ENCODE measurements around the gene BAMBI. TPM values are rescaled to one million over a fixed set of nuclear protein-coding genes. Genes with fewer than 3 reads are reported as not detected.
A peak's percentile ranks its signal among the peaks of the same experiment; 100 is the strongest.

The BAMBI gene
- polyA plus RNA-seq, 3 donors, result 0.08 to 1.3 (median 0.09) TPM

- no peak for TF ChIP-seq CTCF (IDR thresholded peaks at IDR 0.05)
- peaks cover 0 to 6% of the 10 kb centered on the region in 2 donors for H3K9me3 ChIP-seq (replicated peaks in 1 of 2; ENCODE audit: control insufficient read depth in 1 of 2, insufficient read depth in 1 of 2, low read length in 2 of 2)
- H3K27ac ChIP-seq (ENCODE audit: low read depth in 1 of 2, low read length in 2 of 2), result no peak overlapping the region
- peaks cover 3 to 6% of the 10 kb centered on the region in 2 donors for H3K4me1 ChIP-seq (ENCODE audit: control insufficient read depth in 1 of 2, insufficient read depth in 2 of 2, low read length in 2 of 2)
- no peak overlapping the region for H3K9ac ChIP-seq (ENCODE audit: insufficient read depth, low read length, poor library complexity, severe bottlenecking)
- Mint-ChIP-seq H3K27me3 (ENCODE audit: low read depth in 3 of 3) (peaks cover 60 to 84% (median 76%) of the 10 kb centered on the region in 3 donors), H3K36me3 (peaks cover 0 to 2% of the 10 kb centered on the region in 2 donors), H3K27ac (peak overlapping the region in 1 of 7 donors; percentile 11), H3K4me3 (peak overlapping the region; percentile 34 to 90), H3K9me3 (peaks cover 0 to 6% (median 5%) of the 10 kb centered on the region in 7 donors), H3K4me1 (peaks cover 8% of the 10 kb centered on the region)
- H4K20me1 ChIP-seq (ENCODE audit: insufficient read depth, low read length), result no peaks in the 10 kb centered on the region
- H3K4me2 ChIP-seq (replicated peaks; ENCODE audit: extremely low read depth, low read length, poor library complexity, severe bottlenecking), result peak overlapping the region; percentile 19
- peaks cover 40 to 69% of the 10 kb centered on the region in 2 donors for H3K27me3 ChIP-seq (ENCODE audit: control insufficient read depth in 2 of 2, insufficient read depth in 2 of 2, low read length in 2 of 2)
- DNase-seq, result no peak
- 2% methylated on average over 53 of the region's 59 CpGs for WGBS (ENCODE audit: insufficient coverage)
- H3K79me2 ChIP-seq (ENCODE audit: insufficient read depth, low read length), result no peaks in the 10 kb centered on the region
- intact Hi-C loops (cut with micrococcal nuclease), result loop anchor here in 1 of 2 donors (10.0 kb wide), 1 partner anchor 636 kb away; no protein-coding TSS in a partner anchor
- H2AFZ ChIP-seq (ENCODE audit: insufficient read depth, low read depth, low read length, poor library complexity, severe bottlenecking), result no peak overlapping the region
- H3K36me3 ChIP-seq (replicated peaks in 1 of 2; ENCODE audit: control insufficient read depth in 1 of 2, insufficient read depth in 2 of 2, low read length in 2 of 2), result no peaks in the 10 kb centered on the region
- no peak overlapping the region for H3K4me3 ChIP-seq (replicated peaks in 1 of 3; ENCODE audit: low read depth in 2 of 3, low read length in 3 of 3)
These were observed 8.7 kb upstream of the BAMBI start for GRCh38 chr10:28668363-28669226.

GRCh38 chr10:28669227-28670173 lies 7.8 kb upstream of the BAMBI start:
- Mint-ChIP-seq H3K4me3 (peak overlapping the region in 1 of 2 donors; percentile 75), H3K9me3 (peaks cover 0 to 6% (median 5%) of the 10 kb centered on the region in 7 donors), H3K36me3 (peaks cover 0 to 2% of the 10 kb centered on the region in 2 donors), H3K27ac (peak overlapping the region in 1 of 7 donors; percentile 11), H3K27me3 (ENCODE audit: low read depth in 3 of 3) (peaks cover 67 to 91% (median 76%) of the 10 kb centered on the region in 3 donors), H3K4me1 (peaks cover 8% of the 10 kb centered on the region)
- intact Hi-C loops (cut with micrococcal nuclease), result loop anchor here in 1 of 2 donors (10.0 kb wide), 1 partner anchor 635 kb away; no protein-coding TSS in a partner anchor
- H4K20me1 ChIP-seq (ENCODE audit: insufficient read depth, low read length), result no peaks in the 10 kb centered on the region
- TF ChIP-seq CTCF (IDR thresholded peaks at IDR 0.05), result no peak
- no peak for DNase-seq
- peaks cover 0 to 6% of the 10 kb centered on the region in 2 donors for H3K9me3 ChIP-seq (replicated peaks in 1 of 2; ENCODE audit: control insufficient read depth in 1 of 2, insufficient read depth in 1 of 2, low read length in 2 of 2)
- H3K4me3 ChIP-seq (replicated peaks in 1 of 3; ENCODE audit: low read depth in 2 of 3, low read length in 3 of 3), result no peak overlapping the region
- WGBS (ENCODE audit: insufficient coverage), result 78% methylated on average over 9 of the region's 21 CpGs
- H3K36me3 ChIP-seq (replicated peaks in 1 of 2; ENCODE audit: control insufficient read depth in 1 of 2, insufficient read depth in 2 of 2, low read length in 2 of 2), result no peaks in the 10 kb centered on the region
- peaks cover 44 to 74% of the 10 kb centered on the region in 2 donors for H3K27me3 ChIP-seq (ENCODE audit: control insufficient read depth in 2 of 2, insufficient read depth in 2 of 2, low read length in 2 of 2)
- H3K79me2 ChIP-seq (ENCODE audit: insufficient read depth, low read length), result no peaks in the 10 kb centered on the region
- H3K4me1 ChIP-seq (ENCODE audit: control insufficient read depth in 1 of 2, insufficient read depth in 2 of 2, low read length in 2 of 2), result peaks cover 3 to 6% of the 10 kb centered on the region in 2 donors
- H3K9ac ChIP-seq (ENCODE audit: insufficient read depth, low read length, poor library complexity, severe bottlenecking), result no peak overlapping the region
- no peak overlapping the region for H2AFZ ChIP-seq (ENCODE audit: insufficient read depth, low read depth, low read length, poor library complexity, severe bottlenecking)
- peak overlapping the region; percentile 19 for H3K4me2 ChIP-seq (replicated peaks; ENCODE audit: extremely low read depth, low read length, poor library complexity, severe bottlenecking)
- no peak overlapping the region for H3K27ac ChIP-seq (ENCODE audit: low read depth in 1 of 2, low read length in 2 of 2)

All from CD14-positive monocyte (primary cell).